Measurements from ENCODE around the gene FXR2.
A peak's percentile ranks its signal among the peaks of the same experiment; 100 is the strongest.

The FXR2 gene

DNA sequence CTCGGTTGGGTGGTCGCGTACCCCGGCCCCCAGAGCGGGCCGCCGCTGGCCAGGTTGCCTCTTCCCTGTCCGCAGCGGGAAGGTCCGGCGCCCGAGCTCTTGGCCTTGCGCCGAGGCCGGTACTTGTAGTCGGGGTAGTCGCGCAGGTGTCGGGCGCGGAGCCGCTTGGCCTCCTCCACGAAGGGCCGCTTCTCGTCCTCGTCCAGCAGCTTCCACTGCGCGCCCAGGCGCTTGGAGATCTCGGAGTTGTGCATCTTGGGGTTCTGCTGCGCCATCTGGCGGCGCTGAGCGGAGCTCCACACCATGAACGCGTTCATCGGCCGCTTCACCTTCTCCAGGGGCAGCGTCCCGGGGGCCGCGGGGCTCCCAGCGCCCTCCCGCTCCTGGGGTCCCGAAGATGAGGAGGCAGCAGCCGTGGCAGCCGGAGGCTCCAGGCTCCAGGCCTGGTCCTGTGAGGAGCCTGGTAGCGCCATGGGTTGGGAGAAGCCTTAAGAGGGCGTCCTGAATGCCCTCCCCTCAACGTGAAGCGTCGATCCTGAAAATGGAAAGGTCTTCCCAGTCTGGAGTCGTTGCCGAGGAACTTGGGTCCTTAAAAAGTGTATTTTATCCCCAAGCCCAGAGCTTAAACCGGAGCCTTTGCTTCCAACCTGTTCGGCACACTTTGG, 25.4 kb downstream of the FXR2 start:
- peak in 1 of 2 donors; percentile 39 for DNase-seq (ENCODE audit: extremely low read depth in 1 of 2, low read depth in 1 of 2)

DNA sequence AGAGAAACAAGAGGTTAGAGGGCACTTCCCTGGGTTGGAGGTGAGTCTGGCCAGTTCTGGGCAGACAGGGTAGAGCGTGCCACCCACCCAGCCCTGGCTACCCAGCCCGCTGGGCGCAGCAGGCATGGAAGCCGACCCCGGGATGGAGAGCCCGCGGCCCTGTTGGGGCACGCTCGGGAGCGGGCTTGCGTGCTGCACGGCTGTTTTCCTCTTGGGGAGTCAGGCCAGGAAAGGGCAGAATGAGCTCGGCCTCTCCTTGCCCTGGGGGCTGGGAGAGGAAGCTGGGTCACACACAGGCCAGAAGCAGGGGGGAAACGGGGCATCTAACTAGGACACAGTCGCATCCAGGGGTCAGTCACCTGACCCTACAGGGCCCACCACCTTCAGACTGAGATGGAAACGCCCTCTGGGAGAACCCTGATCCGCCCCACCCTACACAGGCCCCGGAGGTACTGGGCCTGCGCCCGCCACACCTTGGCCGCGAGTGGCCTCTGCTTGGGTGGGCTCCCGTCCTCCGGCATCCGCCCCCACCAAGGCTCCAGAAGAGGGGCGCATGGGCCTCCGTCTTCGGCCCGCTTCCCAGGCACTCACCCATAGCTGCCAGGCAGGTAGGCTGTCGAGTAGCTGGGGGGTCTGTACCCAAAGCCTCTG, 26.0 kb downstream of the FXR2 start:
- DNase-seq (ENCODE audit: extremely low read depth in 1 of 2, low read depth in 1 of 2): no peak

DNA sequence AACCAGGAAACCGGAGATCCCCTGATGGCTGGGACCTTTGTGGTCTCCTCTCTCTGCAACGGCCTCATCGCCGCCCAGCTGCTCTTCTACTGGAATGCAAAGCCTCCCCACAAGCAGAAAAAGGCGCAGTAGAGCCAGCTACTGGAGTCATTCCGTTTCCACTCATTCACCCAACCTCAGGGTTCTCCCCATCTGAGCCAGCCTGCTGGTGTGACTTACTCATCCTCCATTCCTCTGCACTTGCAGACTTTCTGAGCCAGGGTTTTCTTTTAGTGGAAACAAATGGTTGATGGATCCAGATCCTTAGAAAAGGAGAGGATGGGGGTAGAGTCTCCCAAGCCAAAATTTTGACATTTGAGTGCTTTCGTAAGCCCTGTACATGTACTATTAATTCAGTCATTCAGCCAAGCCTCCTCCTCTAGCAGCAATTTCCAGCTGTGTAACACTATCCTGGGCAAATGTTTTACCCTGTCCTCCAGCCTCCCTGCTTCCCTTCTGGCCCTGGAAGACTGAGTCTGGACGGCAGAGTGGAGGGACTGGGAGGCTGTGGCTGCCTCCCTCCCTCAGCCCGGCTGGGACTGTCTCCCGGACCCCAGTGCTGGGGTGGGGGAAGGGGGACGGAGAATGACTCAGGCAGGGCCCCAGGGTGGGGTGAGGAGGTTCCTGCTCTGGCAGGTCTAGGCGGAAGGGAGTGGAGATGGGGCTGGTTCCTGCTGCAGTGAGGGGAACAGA, 27.1 kb downstream of the FXR2 start:
- no peak for DNase-seq (ENCODE audit: extremely low read depth in 1 of 2, low read depth in 1 of 2)

DNA sequence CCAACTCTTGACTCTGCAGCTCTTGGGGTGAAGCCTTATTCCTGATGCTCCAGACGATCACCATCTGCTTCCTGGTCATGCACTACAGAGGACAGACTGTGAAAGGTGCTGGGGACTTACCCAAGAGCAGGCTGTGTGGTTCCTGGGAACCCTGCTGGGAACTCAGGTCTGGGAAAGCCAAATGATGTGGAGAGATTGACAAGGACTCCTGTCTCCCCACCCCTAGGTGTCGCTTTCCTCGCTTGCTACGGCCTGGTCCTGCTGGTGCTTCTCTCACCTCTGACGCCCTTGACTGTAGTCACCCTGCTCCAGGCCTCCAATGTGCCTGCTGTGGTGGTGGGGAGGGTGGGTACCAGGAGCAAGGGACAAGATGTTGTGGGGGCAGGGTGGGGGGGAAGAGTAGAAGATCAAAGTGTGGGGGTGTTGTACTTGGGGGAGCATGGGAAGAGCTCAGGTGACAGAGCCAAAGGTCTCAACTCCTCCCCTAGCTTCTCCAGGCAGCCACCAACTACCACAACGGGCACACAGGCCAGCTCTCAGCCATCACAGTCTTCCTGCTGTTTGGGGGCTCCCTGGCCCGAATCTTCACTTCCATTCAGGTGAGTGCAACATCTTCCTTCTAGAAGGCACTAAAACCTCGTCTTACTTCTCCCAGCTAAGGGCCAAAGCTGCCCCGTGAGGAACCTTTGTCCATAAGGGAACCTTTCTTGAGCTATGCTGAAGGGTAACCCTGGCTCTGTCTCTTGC, 27.9 kb downstream of the FXR2 start:
- DNase-seq (ENCODE audit: extremely low read depth in 1 of 2, low read depth in 1 of 2): no peak

DNA sequence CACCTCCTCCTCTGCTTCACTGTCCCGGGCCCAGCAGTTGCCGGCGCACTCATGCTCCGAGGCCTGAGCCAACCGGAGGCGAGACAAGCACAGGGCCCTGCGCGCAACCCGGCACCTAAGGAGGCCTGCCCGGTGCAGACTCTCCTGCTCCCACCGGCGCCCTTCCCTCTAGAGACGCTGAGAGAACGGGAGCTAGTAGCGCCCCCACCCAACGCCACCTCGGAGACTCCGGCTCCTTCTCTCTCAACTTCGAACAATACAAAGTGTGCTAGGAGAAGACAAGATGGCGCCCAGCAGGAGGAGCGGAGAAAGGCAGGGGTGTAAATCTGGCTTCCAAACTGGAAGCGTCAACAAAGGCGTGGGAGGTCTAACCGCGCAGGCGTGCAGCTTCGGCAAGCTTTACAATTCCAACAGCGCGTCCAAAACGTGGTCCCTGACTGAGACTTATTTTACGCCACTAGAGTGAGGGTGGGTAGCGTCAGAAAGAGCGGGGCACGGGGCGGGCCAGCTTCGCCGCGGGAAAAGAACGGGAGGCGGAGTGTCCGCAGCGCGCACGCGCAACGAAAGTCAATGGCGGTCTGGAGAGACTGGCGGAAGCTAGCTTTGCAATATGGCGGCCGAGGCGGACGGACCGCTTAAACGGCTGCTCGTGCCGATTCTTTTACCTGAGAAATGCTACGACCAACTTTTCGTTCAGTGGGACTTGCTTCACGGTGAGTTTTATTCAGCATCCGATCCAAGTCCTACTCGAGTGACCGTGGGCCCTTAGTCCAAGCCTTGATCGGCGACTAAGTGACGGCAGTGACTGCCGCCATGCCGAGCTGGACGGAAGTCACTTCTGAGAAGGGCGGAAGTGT, 31.2 kb downstream of the FXR2 start, which contains the start of gene MPDU1:
Gene MPDU1, plus strand, starts transcription at position 600 of the 857 bp plus-strand sequence. Its CDS starts 11 bp downstream, at position 611.
- peak; percentile 89 to 90 for DNase-seq (ENCODE audit: extremely low read depth in 1 of 2, low read depth in 1 of 2)

DNA sequence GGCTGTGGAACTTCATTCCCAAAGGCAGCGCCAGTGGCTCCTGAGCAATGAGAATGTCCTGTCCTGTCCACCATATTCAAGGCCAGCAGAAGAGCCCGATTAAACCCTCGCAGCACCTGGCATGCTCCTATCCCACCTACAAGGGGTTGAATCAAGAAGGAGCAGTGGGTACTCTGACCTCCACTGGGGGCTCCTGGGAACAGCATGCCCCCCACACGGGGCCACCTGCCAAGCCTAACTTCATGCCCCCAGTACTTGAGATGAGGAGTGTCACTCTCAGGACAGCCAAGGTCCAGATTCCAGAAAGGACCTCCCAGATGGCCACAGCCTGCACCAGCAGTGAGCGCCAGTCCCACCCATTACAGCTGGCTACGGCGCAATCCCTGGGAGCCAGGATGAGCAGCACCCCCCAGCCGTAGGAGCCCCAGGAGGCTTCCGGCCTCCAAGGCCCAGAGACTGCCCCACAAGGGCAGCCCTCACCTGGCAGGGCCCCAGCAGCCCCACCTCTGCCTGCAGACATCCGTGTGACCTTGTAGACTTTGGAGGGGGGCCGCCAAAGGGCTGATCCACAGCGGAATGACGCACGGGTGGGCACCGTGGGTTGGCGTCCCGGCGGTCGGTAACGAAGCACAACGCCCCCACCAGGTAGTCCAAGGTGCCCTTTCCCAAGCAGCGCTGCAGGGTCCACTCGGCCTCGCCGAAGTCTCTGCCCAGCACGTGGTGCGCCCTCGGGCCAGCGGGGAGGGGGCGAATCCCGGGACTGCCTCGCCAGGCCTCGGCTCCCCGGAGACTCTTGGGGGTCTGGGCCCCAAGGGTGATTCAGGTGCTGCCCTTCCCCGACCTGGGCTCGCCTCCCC, 32.1 kb downstream of the FXR2 start:
- DNase-seq (ENCODE audit: extremely low read depth in 1 of 2, low read depth in 1 of 2): no peak

DNA sequence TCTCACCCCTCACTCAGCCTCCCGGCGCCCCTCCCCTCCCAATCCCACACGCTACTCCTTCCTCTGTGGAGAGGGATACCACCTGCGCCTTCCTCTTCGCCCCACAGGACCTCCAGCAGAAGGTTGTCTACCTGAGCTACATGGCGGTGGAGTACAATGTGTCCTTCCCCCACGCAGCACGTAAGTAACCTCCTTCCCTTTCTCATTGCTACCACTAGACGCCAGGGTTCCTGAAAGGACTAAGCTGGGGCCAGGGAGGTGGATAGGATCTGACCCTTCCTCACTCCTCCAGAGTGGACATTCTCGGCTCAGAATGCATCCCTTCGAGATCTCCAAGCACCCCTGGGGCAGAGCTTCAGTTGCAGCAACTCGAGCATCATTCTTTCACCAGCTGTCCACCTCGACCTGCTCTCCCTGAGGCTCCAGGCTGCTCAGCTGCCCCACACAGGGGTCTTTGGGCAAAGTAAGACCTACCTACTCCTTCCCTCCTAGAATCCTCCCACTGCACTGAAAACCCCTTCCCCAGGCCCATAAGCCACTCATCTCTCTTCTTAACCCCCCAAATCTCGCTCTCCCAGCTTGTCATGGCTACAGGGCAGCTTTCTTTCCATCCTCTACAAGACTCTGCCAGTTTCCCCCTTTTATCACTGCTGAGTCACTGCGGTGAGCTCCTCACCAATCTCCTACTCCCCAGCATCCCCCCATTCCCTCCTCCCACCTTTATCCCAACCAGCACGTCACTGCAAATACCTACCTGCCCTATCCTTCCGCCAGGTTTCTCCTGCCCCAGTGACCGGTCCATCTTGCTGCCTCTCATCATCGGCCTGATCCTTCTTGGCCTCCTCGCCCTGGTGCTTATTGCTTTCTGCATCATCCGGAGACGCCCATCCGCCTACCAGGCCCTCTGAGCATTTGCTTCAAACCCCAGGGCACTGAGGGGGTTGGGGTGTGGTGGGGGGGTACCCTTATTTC, 33.8 kb downstream of the FXR2 start:
- DNase-seq (ENCODE audit: extremely low read depth in 1 of 2, low read depth in 1 of 2): no peak

DNA sequence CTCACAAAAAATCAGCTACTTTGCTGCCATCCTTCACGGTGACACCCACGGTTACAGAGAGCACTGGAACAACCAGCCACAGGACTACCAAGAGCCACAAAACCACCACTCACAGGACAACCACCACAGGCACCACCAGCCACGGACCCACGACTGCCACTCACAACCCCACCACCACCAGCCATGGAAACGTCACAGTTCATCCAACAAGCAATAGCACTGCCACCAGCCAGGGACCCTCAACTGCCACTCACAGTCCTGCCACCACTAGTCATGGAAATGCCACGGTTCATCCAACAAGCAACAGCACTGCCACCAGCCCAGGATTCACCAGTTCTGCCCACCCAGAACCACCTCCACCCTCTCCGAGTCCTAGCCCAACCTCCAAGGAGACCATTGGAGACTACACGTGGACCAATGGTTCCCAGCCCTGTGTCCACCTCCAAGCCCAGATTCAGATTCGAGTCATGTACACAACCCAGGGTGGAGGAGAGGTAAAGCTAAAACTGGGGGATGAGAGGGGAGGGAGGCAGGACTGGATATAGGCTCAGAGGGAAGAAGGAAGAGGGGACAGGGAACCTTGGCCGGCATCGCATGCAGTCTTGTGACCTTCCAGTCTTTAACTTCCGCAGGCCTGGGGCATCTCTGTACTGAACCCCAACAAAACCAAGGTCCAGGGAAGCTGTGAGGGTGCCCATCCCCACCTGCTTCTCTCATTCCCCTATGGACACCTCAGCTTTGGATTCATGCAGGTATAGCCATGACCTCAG, 34.7 kb downstream of the FXR2 start:
- DNase-seq (ENCODE audit: extremely low read depth in 1 of 2, low read depth in 1 of 2): no peak

DNA sequence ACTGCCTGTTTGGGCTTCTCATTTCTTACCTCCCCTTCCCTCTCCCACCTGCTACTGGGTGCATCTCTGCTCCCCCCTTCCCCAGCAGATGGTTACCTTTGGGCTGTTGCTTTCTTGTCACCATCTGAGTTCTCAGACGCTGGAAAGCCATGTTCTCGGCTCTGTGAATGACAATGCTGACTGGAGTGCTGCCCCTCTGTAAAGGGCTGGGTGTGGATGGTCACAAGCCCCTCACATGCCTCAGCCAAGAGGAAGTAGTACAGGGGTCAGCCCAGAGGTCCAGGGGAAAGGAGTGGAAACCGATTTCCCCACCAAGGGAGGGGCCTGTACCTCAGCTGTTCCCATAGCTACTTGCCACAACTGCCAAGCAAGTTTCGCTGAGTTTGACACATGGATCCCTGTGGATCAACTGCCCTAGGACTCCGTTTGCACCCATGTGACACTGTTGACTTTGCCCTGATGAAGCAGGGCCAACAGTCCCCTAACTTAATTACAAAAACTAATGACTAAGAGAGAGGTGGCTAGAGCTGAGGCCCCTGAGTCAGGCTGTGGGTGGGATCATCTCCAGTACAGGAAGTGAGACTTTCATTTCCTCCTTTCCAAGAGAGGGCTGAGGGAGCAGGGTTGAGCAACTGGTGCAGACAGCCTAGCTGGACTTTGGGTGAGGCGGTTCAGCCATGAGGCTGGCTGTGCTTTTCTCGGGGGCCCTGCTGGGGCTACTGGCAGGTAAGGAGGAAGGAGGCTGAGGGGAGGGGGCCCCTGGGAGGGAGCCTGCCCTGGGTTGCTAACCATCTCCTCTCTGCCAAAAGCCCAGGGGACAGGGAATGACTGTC, 35.5 kb downstream of the FXR2 start, which contains the start of gene CD68:
Gene CD68, plus strand, starts transcription at position 638 of the 833 bp plus-strand sequence. Its CDS starts 40 bp downstream, at position 678.
- peak in 1 of 2 donors; percentile 28 for DNase-seq (ENCODE audit: extremely low read depth in 1 of 2, low read depth in 1 of 2)

DNA sequence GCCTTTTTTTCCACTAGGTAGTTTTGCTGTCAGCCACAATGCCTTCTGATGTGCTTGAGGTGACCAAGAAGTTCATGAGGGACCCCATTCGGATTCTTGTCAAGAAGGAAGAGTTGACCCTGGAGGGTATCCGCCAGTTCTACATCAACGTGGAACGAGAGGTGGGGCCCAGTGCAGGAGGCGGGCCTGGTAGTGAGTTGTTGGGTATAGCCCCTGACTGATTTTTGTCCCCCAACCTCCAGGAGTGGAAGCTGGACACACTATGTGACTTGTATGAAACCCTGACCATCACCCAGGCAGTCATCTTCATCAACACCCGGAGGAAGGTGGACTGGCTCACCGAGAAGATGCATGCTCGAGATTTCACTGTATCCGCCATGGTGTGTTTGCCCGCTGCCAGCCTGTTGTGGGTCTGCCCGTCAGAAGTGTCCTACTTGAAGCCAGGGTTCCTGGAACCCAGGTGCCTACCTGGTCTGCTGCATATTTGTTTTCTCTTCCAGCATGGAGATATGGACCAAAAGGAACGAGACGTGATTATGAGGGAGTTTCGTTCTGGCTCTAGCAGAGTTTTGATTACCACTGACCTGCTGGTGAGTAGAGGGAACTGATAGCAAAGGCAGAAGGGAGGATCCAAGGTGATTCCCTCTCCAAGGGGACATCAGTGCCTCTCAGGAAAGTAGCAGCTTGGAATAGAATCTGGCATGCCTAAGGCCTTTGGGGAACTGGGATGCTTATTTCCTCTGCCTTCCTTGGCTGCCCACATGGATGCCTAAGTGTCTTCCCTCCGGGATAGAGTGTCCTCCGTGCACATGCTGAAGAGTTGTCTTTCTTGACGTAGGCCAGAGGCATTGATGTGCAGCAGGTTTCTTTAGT, 37.1 kb downstream of the FXR2 start:
- DNase-seq (ENCODE audit: extremely low read depth in 1 of 2, low read depth in 1 of 2): no peak

DNA sequence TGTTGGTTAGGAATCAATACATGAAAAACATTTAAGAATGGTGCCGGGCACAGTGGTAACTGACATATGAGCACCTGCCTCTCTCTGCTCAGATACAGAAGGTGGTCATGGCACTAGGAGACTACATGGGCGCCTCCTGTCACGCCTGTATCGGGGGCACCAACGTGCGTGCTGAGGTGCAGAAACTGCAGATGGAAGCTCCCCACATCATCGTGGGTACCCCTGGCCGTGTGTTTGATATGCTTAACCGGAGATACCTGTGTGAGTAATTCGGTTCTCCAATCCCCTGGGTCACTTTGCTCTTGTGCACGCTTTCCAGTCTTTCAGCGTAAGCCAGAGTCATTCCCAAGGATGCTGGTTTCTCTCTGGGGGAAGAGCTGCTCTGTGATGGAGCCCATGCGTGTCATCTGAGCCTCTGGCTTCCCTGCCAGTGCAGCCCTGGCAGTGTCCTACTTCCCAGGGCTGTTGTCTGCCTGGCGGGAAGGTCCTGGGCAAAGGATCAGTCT, 38.2 kb downstream of the FXR2 start:
- DNase-seq (ENCODE audit: extremely low read depth in 1 of 2, low read depth in 1 of 2): no peak

DNA sequence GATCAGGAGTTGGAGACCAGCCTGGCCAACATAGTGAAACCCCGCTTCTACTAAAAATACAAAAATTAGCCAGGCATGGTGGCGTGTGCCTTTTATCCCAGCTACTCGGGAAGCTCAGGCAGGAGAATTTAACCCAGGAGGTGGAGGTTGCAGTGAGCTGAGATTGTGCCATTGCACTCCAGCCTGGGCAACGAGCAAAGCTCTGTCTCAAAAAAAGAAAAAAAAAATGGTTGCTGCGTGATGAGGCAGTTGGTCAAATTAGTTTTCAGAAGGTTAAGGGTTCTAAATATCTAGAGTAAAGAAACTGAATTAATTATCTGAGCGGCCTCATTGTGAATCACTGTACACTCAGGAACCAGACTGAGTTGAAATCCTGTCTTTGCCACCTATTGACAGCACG, 38.7 kb downstream of the FXR2 start:
- DNase-seq (ENCODE audit: extremely low read depth in 1 of 2, low read depth in 1 of 2): no peak

DNA sequence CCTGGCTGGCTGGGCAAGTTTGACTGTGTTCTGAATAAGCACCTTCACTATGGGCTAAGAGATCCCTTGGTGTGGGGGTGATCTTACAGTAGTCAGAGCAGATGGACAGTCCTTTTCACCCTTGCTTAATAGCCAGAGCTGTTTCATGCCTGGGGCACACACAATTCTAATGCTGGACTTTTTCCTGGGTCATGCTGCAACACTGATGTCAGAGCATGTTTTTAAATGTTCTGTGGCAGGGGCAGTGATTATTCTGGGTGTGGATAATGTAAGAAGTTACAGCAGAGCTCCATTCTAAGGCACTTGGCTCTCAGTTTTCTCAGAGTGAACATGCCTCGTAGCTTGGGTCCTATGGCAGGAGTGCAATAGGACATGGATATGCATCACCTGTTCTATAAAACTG, 39.2 kb downstream of the FXR2 start:
- no peak for DNase-seq (ENCODE audit: extremely low read depth in 1 of 2, low read depth in 1 of 2)

DNA sequence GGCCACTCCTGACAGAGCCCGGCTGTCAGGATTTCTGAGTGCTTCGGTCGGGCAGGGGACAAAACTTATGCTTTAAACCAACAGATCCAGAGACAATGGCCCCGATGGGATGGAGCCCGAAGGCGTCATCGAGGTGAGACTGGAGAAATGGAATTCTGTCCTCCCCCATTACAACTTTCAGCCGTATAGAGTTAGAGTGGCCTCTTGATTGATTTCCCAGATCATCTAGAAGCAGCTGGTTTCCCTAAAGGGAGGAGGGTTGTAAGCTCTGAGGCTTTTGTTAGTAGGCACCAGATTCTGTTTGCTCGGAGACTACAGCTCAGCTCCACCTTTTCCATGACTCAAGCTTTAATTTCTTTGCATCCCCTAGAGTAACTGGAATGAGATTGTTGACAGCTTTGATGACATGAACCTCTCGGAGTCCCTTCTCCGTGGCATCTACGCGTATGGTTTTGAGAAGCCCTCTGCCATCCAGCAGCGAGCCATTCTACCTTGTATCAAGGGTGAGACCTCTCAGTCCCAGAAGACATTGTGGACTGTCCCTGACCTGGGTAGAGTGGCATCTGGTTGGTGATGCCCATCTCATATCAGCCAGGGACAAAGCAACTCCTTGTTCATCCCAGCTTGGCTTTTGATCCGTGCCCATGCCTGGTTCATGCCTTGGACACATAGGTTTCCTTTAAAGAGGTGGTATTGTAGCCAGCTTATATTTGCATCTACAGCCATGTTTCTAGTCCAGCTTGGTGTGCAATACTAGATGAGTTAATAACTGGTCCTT, 40.3 kb downstream of the FXR2 start:
- no peak for DNase-seq (ENCODE audit: extremely low read depth in 1 of 2, low read depth in 1 of 2)
